GM18511 (cell line): ENCODE results near the gene KISS1R.
"Not testable (repeated sequence)": the region's sequence is repeated elsewhere in the genome, so short reads cannot be mapped to it uniquely, and the experiment has no call there.

Experiments used
- ATAC-seq: cut with Tn5 transposase; IDR thresholded peaks from one replicate; pipeline ENCODE4 v1.9.1; 2021; ENCODE audit warnings: mild to moderate bottlenecking, moderate library complexity; ENCODE audit not compliant: unreplicated experiment

KISS1R gene

DNA sequence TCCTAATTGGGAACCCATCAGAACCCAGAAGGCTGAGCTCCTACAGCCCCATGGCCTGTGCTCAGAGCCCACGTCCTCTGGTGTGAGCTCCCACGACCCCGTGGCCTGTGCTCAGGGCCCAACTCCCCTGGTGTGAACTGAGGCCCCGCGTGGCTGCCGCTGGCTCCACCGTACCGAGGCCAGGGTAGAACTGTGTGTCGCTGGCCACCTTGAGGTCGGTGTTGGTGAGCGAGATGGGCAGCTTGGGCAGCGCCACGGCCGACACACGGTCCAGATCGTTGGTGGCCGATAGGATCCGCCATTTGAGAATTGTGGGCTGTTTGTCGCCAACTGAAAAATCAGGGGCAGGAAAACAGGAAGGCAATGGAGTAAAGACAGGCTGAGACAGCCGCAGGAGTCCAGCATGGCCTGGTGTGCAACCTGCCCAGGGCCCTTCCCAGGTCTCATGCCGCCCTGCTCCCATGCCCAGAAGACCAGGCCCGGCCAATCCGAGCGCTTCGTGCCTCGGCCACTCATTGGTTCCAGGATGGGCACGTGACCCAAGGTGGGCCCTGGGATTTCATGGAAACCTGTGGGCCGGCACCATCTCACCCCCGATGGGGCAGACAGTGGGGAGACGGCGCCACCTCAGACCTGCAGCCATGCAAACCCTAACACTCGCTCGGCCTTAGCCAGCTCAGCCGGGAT is 35.6 kb upstream of the KISS1R start:
- no peak for ATAC-seq

GRCh38 chr19:882871-883497 is 34.1 kb upstream of the KISS1R start:
- no peak for ATAC-seq

DNA sequence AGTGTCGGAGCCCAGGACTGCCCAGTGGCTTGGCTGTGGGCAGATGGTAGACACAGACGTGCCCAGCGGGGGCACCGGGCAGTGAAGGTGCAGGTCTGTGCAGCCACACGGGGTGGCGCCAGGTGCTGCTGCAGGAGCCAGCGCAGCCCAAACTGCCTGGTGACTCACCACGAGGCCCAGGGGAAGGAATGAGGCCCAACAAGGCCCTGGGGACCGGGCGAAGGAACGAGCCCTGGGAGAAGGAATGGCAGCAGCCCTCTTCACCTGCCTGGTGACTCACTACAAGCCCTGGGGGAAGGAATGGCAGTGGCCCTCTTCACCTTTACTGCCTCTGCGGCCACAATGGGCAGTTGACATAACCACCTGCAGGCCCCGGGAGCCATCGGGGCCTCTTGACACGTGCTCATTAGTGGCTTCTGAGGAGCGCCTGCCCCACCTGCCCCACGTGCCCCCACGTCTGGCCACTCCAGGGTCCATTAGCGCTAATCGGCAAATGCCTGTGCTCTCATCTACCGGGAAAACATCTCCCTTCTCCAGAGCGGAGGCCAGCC is 33.4 kb upstream of the KISS1R start:
- no peak for ATAC-seq

DNA sequence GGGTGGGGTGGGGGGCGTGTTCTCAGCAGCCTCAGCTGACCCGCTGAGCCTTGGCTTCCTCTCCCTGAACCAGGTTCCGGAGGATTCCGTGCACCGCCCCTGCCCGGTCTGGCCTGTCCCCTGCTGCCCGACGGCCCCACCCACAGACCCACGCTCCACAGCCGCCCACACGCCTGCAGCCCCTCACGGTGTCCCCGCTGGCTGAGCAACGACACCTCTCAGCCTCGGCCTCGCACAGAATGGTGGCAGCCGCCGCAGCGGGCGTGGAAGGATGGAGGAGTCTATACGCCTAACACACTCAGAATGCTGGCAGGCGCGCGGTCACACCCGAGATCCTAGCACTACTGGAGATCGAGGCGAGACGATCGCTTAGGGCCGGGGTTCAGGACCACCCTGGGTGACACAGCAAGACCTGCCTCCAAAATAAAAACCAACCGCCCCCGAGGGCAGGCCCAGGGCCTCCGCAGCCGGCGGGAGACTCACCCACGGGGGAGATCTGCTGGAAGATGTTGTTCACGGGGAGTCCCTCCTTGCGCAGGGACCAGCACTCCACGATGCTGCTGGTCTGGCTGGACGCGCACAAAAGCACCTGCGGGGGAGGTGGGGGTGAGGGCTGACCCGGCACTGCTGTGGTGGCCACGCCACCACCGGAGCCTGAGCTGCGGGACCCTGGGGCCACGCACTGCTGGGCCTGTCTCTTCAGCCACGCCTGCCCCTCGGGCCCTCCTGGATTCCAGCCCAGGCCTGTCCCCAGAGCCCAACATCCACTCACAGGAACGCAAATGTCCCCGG is 32.5 kb upstream of the KISS1R start:
- no peak for ATAC-seq

DNA sequence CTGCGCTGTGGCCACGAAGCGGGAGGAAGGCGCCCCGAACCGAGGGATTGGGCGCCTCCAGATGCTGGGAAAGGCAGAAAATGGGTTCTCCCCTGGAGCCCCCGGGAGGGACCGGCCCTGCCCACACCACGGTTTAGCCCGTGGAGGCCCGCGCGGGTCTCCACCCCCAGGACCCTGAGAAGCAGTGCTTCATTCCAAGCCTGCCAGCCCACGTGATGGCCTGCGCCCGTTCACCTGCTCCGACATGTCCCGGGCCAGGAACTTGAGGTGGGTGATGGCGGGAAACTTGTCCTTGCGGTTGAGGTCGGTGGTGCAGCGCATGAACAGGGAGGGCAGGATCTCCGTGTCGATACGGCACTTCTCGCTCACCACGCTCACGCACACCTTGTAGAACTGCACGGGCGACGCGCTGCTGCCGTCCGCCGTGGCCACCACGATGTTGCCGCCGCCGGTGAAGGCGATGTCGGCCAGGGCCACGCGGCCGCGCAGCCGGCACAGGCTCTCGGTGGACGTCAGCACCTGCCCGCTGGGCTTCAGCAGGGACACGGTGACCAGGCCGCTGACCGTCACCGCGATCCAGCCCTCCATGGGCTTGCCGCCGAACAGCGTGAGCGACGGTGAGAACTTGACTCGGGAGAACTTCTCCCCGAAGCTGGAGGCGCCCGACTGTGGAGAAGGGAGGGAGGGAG is 31.5 kb upstream of the KISS1R start:
- no peak for ATAC-seq

DNA sequence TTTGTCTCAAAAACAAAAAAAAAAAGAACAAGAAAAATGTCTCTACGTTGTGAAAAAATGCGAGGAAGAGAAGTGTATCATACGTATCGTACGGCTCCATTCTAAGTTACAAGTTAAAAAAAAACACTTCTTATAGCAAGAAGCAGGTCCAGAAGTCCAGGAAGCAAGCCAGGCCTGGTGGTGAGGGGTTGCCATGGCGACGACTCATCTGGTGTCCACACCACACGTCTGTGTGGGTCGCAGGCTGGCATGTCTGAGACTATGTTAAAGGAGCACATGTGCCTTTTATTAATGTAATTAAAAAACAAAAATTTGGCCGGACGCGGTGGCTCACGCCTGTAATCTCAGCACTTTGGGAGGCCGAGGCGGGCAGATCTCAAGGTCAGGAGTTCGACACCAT is 30.1 kb upstream of the KISS1R start:
- ATAC-seq = no peak

- no peak for ATAC-seq
These were observed 29.5 kb upstream of the KISS1R start for GRCh38 chr19:887599-887998.

DNA sequence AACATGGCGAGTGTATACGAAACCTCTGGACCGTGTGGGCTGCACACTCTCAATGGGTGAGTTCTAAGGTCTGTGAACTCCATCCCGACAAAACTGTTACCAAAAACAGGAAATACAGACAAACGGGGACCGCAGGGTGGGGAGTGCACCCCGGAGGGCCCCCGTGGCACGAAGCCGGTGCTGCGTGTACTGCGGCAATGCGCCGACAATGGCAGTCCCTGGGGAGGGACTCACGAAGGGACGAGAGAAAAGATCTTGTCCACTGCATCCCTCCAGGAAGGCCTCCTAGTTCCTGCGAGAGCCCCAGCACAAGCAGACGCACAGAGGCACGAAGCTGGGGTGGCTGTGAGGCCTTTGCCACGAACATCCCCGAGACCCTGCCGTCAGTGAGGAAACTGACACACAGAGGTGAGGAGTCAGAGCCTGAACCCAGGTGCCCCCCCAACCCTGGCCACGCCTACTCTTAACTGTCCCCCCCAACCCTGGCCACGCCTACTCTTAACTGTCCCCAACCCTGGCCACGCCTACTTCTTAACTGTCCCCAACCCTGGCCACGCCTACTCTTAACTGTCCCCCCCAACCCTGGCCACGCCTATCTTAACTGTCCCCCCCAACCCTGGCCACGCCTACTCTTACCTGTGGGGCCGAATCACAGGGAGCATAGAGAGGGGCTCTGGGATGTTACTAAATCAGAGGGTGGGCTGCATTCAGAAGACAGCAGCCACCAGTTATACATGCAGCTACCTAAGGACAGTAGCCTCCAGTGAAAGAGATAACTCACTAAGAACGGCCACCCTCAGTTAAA is 28.4 kb upstream of the KISS1R start:
- no peak for ATAC-seq

GRCh38 chr19:889662-890295 is 27.4 kb upstream of the KISS1R start:
- ATAC-seq = no peak

GRCh38 chr19:890831-891230 is 26.3 kb upstream of the KISS1R start:
- no peak for ATAC-seq

GRCh38 chr19:891421-892200 is 25.5 kb upstream of the KISS1R start:
- ATAC-seq = not testable (repeated sequence)

GRCh38 chr19:892243-892893 is 24.8 kb upstream of the KISS1R start:
- no peak for ATAC-seq

DNA sequence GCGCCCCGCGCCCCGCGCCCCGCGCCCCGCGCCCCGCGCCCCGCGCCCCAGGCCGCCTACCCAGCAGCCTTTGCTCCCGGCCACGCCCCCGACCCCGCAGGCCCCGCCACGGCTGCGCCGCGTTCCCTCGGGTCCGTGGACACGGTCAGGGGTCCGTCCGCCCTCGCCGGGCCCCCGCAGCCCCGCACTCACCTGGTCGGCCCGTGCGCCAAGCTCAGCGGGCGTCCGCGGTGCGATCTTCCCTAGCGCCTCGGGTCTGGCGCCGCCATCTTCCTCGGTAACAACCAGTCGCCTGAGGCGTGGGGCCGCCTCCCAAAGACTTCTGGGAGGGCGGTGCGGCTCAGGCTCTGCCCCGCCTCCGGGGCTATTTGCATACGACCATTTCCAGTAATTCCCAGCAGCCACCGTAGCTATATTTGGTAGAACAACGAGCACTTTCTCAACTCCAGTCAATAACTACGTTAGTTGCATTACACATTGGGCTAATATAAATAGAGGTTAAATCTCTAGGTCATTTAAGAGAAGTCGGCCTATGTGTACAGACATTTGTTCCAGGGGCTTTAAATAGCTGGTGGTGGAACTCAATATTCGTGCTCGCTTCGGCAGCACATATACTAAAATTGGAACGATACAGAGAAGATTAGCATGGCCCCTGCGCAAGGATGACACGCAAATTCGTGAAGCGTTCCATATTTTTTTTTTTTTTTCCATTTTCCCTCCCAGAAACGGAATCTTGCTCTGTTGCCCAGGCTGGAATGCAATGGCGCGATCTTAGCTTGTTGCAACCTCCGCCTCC is 24.0 kb upstream of the KISS1R start, which contains the start of the genes MED16 and RNU6-9:
Gene MED16 (minus strand): TSS at position 294 of the 796 bp plus-strand sequence. CDS start 2,056 bp downstream, outside the sequence.
Gene RNU6-9 (plus strand): TSS at position 591 of the 796 bp plus-strand sequence.
- ATAC-seq = peak; percentile 77

DNA sequence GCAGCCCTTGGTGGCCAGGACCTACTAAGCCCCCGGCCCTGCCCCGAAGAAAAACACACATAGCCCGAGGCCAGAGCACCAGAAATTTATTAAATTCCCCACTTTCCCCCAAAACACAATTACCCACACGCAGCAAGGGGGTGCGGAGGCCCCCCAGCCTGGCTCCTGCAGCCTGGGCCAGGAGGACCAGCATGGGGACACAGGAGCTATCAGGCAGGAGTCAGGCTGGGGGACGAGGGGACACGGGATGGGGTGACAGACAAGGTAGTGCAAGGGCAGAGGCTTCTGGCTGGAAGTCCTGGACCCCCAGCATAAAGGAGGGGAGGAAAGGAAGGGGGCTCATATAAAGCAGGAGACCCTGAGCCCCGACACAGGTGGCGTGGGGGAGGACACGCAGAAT is 20.7 kb upstream of the KISS1R start:
- ATAC-seq = no peak

DNA sequence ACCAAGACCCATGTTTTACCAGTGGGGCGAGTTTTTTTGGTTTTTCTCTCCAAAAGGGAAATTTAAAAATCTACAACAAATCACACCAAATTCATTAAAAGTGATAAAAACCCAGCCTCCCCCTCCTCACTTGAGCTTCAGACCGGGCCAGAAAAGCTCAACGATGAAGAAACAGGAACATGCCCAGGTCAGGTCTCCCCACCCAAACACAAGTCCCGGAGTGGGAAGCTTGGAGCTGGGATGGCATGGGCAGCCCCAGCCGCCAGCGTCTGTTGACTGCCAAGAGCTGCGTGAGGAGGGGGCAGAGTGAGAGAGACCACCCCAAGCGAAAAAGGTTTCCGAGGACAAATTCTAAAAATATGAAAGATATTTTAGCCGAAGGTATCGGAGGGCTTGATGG is 20.1 kb upstream of the KISS1R start:
- no peak for ATAC-seq

DNA sequence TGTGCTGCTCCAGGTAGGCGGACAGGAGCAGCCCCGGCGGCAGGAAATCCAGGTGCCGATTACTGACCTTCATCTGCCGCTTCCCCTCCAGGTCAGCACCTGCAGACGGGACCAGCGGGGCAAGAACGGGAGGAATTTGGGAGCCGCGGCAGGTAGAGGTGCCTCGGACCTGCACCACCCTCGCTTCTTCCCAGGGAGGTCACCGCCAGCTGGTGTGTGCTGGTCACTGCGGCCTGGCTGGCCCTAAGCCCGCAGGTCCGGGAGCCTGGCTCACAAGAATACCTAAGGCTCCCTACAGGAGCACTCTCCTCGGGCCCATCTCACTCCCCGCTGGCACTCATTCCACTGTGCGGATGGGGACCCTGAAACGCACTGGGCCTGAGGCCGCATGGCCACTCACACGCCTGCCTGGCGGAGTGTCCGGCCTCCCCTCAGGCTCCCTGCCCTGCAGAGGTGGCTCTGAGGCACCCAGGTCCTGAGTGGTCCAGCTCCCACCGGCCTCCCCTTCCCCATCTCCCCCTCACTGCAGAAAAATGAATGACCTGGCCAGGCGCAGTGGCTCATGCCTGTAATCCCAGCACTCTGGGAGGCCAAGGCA is 19.6 kb upstream of the KISS1R start:
- ATAC-seq = no peak

GRCh38 chr19:898663-899062 is 18.5 kb upstream of the KISS1R start:
- no peak for ATAC-seq
